Loucy (cell line): ENCODE results near the gene TJP1.

Experiments used
- CTCF ChIP-seq: fragments of 200-600 bp; sonication (generic); conservative IDR thresholded peaks from 2 replicates; pipeline ENCODE4 v1.5.1; 2014; ENCODE audit warnings: mild to moderate bottlenecking, antibody characterized with exemption, low read length
- EZH2phosphoT487 ChIP-seq: fragments of 200-600 bp; IDR thresholded peaks from 2 replicates; pipeline ENCODE4 v1.6.1; 2018; ENCODE audit warnings: antibody characterized with exemption, mild to moderate bottlenecking, moderate library complexity, borderline replicate concordance

- no peak for TF ChIP-seq CTCF
- peak; percentile 88; the same call in 1 of the 2 replicates for TF ChIP-seq EZH2phosphoT487
Measured at GRCh38 chr15:29825227-29825626, 3.0 kb upstream of the TJP1 start.
